Sigmoid colon (tissue), 7 donors: ENCODE data around the gene SFTPB. TPM values are rescaled to one million over a fixed set of nuclear protein-coding genes. Genes with fewer than 3 reads are reported as not detected.
A peak's percentile ranks its signal among the peaks of the same experiment; 100 is the strongest.
"Not testable (repeated sequence)": the region's sequence is repeated elsewhere in the genome, so short reads cannot be mapped to it uniquely, and the experiment has no call there.

Experiments used
- DNase-seq: peaks from one replicate; pipeline ENCODE4 v3.0.0-alpha.2; 2019
- H3K27ac ChIP-seq, 4 donors: fragments of 200-600 bp; sonication (generic); one replicate each; pipeline ENCODE4 v1.5.1; 2016 to 2019; ENCODE audit warnings: mild to moderate bottlenecking in 1 of 4
- H3K27me3 ChIP-seq, 3 donors: fragments of 200-600 bp; sonication (generic); one replicate each; pipeline ENCODE4 v1.5.1; 2019; ENCODE audit warnings: mild to moderate bottlenecking in 1 of 3
- H3K36me3 ChIP-seq, 4 donors: fragments of 200-600 bp; sonication (generic); one replicate each; pipeline ENCODE4 v1.5.1; 2016 to 2019
- H3K4me1 ChIP-seq, 4 donors: fragments of 200-600 bp; sonication (generic); one replicate each; pipeline ENCODE4 v1.5.1; 2017 to 2019
- H3K4me3 ChIP-seq, 4 donors: fragments of 200-600 bp; sonication (generic); one replicate each; pipeline ENCODE4 v1.5.1; 2017 to 2019; ENCODE audit warnings: mild to moderate bottlenecking in 2 of 4, moderate library complexity in 1 of 4
- H3K9me3 ChIP-seq, 4 donors: fragments of 200-600 bp in 3 of 4; sonication (generic) in 3 of 4; one replicate each; pipeline versions ENCODE4 v1.5.1 to v1.6.1; 2013 to 2019
- EP300 ChIP-seq, 4 donors: sonication (generic); formaldehyde crosslinking; IDR thresholded peaks; one replicate each; pipeline ENCODE4 v1.6.1; 2017; ENCODE audit warnings: antibody characterized with exemption in 4 of 4
- POLR2A ChIP-seq, 2 donors: fragments of 450-650 bp; IDR thresholded peaks; one replicate each; pipeline ENCODE4 v1.6.1; 2016; ENCODE audit warnings: antibody characterized with exemption in 2 of 2, mild to moderate bottlenecking in 2 of 2, moderate library complexity in 2 of 2
- POLR2AphosphoS5 ChIP-seq, 4 donors: sonication (generic); formaldehyde crosslinking; IDR thresholded peaks; one replicate each; pipeline ENCODE4 v1.6.1; 2017; ENCODE audit warnings: antibody characterized with exemption in 4 of 4
- WGBS, 2 donors: extraction: QIAGEN DNeasy Blood & Tissue Kit; methylation state at CpG; one replicate each; pipeline ENCODE4 v1.1.7; 2013; 5-methylcytosine and 5-hydroxymethylcytosine counted together
- intact Hi-C: fragments of 100-400 bp; cut with DNase I; formaldehyde crosslinking; loops from one replicate; pipeline ENCODE4 v1.15.1; 2023
- polyA plus RNA-seq, 3 donors: library from polyadenylated mRNA; stranded (reverse); fragments of 200-250 nt; gene quantifications; one replicate each; pipeline ENCODE4 v1.2.3, GENCODE V29; 2013
- total RNA-seq, 4 donors: library from RNA; depleted of rRNA; stranded (reverse); fragments of >200 nt; gene quantifications; one replicate each; pipeline ENCODE4 v1.1.0, GENCODE V29; 2016
- TF ChIP-seq, protein P1 (sequence below), 4 experiments: fragments of 450-650 bp in 3 of 4; fragments of 200-600 bp in 1 of 4; IDR thresholded peaks; one replicate each; pipeline ENCODE4 v1.5.1; 2016 to 2019; ENCODE audit warnings: antibody characterized with exemption in 4 of 4, mild to moderate bottlenecking in 3 of 4, moderate library complexity in 2 of 4
- donor health status: healthy with polysubstance abuse.
- donor health status: Bipolar disorder and iron deficiency.
- donor health status: healthy.

Gene SFTPB
- total and polyA plus RNA-seq, 7 donors = 0.57 to 23.4 TPM; not detected in 5

DNA sequence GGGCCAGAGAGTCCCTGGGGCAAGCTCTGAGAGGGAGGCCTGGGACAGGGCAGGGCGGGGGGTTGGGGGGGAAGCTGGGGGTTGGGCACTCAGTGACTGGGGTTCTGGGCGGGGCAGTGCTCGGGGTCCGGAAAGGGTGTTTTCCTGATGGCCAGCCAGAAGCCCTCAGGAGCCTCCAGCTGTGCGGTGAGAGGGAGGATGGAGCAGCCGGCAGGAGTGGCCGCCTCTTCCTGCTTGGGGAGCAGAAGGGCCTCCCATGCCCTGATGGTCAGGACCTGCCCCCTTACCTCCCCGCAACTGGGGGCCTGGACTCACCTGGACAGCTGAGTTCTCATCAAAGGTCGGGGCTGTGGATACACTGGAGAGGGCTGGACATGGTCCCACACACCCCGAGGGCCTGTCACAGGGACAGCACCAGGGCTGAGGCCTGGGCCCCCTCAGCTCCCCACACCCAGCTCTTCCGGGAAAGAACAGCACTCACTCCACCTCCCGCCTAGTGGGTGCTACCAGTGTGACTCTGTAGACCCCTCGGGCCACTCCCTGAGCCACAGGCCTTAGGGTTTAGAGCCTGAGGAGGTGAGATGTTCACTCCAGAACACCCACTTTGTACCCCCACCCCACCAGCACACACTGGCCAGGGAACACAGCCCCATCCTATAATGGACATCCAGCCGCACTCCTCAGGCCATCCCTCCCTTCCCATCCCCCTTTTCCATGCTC, 6.7 kb downstream of the SFTPB start:
- Histone ChIP-seq H3K36me3 (peaks cover 0 to 19% (median 0%) of the 10 kb centered on the region in 4 donors), H3K27me3 (no peaks in the 10 kb centered on the region), H3K27ac (peak overlapping the region in 3 of 4 donors; percentile 17 to 64 (median 23)), H3K4me1 (peaks cover 0 to 3% (median 0%) of the 10 kb centered on the region in 4 donors), H3K4me3 (no peak overlapping the region), H3K9me3 (no peaks in the 10 kb centered on the region)
- 81 to 90% methylated on average over 14 of the region's 14 CpGs for WGBS, 2 donors
- TF ChIP-seq POLR2AphosphoS5 (IDR thresholded peaks at IDR 0.05) (no peak), POLR2A (IDR thresholded peaks at IDR 0.05) (no peak), EP300 (IDR thresholded peaks at IDR 0.05) (no peak)
- TF ChIP-seq, protein P1, sequence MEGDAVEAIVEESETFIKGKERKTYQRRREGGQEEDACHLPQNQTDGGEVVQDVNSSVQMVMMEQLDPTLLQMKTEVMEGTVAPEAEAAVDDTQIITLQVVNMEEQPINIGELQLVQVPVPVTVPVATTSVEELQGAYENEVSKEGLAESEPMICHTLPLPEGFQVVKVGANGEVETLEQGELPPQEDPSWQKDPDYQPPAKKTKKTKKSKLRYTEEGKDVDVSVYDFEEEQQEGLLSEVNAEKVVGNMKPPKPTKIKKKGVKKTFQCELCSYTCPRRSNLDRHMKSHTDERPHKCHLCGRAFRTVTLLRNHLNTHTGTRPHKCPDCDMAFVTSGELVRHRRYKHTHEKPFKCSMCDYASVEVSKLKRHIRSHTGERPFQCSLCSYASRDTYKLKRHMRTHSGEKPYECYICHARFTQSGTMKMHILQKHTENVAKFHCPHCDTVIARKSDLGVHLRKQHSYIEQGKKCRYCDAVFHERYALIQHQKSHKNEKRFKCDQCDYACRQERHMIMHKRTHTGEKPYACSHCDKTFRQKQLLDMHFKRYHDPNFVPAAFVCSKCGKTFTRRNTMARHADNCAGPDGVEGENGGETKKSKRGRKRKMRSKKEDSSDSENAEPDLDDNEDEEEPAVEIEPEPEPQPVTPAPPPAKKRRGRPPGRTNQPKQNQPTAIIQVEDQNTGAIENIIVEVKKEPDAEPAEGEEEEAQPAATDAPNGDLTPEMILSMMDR (IDR thresholded peaks at IDR 0.05) = no peak
- intact Hi-C loops = no loop called here
- DNase-seq = peak; percentile 61

DNA sequence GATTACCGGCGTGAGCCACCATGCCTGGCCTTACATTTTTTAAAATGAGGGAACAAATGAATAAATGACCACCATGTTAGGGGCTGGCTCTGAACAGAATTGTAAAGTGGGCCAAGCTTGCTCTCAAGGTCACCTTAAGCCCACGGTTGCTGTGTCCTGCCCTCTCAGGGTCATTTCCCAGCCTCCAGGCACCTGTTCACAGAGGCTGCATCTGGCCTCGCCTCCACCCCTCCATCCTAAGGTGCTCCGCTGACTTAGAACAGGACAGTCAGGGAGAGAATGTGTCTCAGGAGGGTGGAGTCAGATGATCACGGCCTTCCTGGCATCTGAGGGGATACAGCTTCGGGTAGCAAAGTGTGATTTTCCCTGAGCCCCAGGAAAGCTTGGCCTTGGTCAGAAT, 7.3 kb downstream of the SFTPB start:
- intact Hi-C loops = no loop called here
- peak overlapping the region in 1 of 4 donors; percentile 64 for H3K27ac ChIP-seq
- 85 to 89% methylated on average over 7 of the region's 7 CpGs for WGBS, 2 donors

DNA sequence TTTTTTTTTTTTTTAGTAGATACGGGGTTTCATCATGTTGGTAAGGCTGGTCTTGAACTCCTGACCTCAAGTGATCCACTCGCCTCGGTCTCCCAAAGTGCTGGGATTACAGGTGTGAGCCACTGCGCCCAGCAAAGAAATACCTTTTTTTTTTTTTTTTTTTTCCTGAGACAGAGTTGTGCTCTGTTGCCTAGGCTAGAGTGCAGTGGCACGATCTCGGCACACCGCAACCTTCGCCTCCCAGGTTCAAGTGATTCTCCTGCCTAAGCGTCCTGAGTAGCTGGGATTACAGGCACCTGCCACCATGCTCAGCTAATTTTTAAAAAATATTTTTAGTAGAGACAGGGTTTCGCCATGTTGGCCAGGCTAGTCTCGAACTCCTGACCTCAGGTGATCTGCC, 7.7 kb downstream of the SFTPB start:
- DNase-seq, H3K4me3 ChIP-seq, H3K4me1 ChIP-seq, H3K27me3 ChIP-seq, intact Hi-C loops, H3K9me3 ChIP-seq: not testable (repeated sequence)
- Histone ChIP-seq H3K36me3 (peaks cover 0 to 23% (median 0%) of the 10 kb centered on the region in 4 donors), H3K27ac (peak overlapping the region in 1 of 4 donors; percentile 64)
- WGBS, 2 donors = 93 to 97% methylated on average over 11 of the region's 11 CpGs

More for the DNA sequence above, 7.3 kb downstream of the SFTPB start:
- DNase-seq = no peak
- peaks cover 0 to 23% (median 0%) of the 10 kb centered on the region in 4 donors for H3K36me3 ChIP-seq
- H3K27me3 ChIP-seq = no peaks in the 10 kb centered on the region
- H3K4me1 ChIP-seq = peaks cover 0 to 3% (median 0%) of the 10 kb centered on the region in 4 donors
- H3K9me3 ChIP-seq = no peaks in the 10 kb centered on the region
- TF ChIP-seq EP300 (IDR thresholded peaks at IDR 0.05) = no peak
- no peak for TF ChIP-seq POLR2AphosphoS5 (IDR thresholded peaks at IDR 0.05)
- no peak for TF ChIP-seq POLR2A (IDR thresholded peaks at IDR 0.05)
- TF ChIP-seq, protein P1 (IDR thresholded peaks at IDR 0.05) = no peak
- H3K4me3 ChIP-seq = no peak overlapping the region

DNA sequence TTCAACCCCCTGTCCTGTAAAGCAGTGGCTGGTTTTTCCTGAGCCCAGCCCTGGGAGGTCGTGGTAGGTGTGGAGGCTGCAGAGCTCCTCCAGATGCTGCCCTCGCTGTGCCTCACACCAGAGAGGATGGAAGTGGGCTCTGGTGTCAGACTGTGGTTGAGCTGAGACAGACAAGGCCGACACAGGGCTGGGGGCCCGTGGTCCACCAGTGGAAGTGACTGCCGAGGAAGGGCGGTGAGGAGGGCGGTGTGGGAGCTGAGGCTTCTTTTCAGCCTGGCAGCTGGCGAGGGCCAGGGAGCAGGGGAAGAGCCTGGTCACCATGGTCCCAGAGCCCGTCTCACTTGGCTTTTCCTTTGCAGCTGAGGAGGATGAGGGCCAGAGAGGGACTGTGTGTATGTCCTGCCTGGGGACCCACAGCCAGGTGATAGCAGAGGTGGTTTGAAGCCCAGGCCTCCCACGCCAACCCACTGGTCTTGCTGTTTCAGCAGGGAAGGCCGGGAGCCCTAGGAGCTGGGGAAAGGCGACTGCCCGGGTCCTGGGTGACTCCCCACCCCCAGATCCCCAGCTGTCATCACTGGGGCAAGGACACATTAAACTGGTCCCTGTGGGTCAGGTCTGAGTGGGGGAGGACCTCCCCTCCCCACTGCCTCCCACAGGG, 8.5 kb downstream of the SFTPB start:
- Histone ChIP-seq H3K36me3 (peaks cover 0 to 23% (median 0%) of the 10 kb centered on the region in 4 donors), H3K4me1 (peaks cover 0 to 3% (median 0%) of the 10 kb centered on the region in 4 donors), H3K9me3 (no peaks in the 10 kb centered on the region), H3K27ac (no peak overlapping the region), H3K4me3 (no peak overlapping the region), H3K27me3 (no peaks in the 10 kb centered on the region)
- TF ChIP-seq EP300 (IDR thresholded peaks at IDR 0.05) = no peak
- TF ChIP-seq POLR2A (IDR thresholded peaks at IDR 0.05) = no peak
- TF ChIP-seq, protein P1 (IDR thresholded peaks at IDR 0.05) = no peak
- TF ChIP-seq POLR2AphosphoS5 (IDR thresholded peaks at IDR 0.05) = no peak
- intact Hi-C loops = no loop called here
- peak; percentile 61 for DNase-seq
- 86 to 92% methylated on average over 13 of the region's 13 CpGs for WGBS, 2 donors

DNA sequence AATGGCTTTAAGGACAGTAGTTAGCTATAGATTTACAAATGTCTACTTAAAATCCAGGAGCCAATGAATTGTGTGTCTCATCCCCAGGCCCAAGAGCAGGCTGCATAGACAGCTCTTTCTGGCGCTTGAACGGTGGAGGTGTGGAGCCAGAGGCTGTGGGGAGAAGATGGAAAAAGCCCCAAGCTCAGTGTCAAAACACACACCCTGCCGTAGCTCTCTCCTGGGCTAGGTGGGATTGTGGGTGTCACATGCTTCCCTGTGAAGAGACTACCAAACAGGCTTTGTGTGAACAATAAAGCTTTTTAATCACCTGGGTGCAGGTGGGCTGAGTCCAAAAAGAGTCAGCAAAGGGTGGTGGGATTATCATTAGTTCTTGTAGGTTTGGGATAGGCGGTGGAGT, 10.6 kb downstream of the SFTPB start:
- intact Hi-C loops = not testable (repeated sequence)

More for the DNA sequence above, 10.6 kb downstream of the SFTPB start:
- not testable (repeated sequence) for H3K27me3 ChIP-seq, H3K27ac ChIP-seq, H3K9me3 ChIP-seq, H3K4me3 ChIP-seq, H3K4me1 ChIP-seq, DNase-seq
- H3K36me3 ChIP-seq = peaks cover 0 to 34% (median 0%) of the 10 kb centered on the region in 4 donors
- WGBS, 2 donors = 96 to 98% methylated on average over 4 of the region's 4 CpGs
